ENCODE data around the gene R3HDM1. TPM values are rescaled to one million over a fixed set of nuclear protein-coding genes. Genes with fewer than 3 reads are reported as not detected.

Gene R3HDM1
- total and polyA plus RNA-seq, 2 donors (not counting 1 experiment from before 2014, with no cell fraction given), result 23.7 to 57.8 TPM

DNA sequence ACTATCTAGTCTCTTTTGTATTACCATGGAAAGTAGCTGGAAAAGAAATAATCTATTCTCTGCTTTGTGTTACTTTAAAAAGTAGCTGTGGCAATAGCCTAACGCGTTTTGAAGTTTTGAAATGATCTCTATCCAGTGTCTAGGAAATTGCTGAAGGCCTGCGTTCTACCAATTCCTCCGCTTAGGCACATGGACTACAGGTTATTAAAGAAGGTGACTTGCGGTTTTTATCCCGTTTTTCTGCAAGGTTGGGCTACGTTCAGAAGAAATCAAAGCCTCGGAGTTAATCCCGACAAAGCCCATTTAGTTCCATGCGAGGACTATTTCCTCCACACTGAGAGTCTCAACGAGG lies 209.7 kb downstream of the R3HDM1 start:
- peaks cover 0 to 1% of the 10 kb centered on the region in 2 experiments for H3K36me3 ChIP-seq (replicated peaks in 1 of 2; ENCODE audit: control extremely low read depth in 1 of 2, control insufficient read depth in 1 of 2, extremely low read depth in 1 of 2, insufficient read depth in 2 of 2, low read length in 1 of 2)
- CTCF ChIA-PET, result no interaction called here
- H3K4me2 ChIP-seq (replicated peaks; ENCODE audit: low read depth, low read length, poor library complexity, severe bottlenecking), result peak overlapping the region; percentile 22
- ATAC-seq (ENCODE audit: low read depth), result no peak
- peaks cover 29% of the 10 kb centered on the region for H3K79me2 ChIP-seq (ENCODE audit: control insufficient read depth, insufficient read depth, low read length)
- POLR2A ChIA-PET, result interaction anchor here (0.7 to 1.0 kb wide), 2 partner anchors 693 to 1536 kb away, joined by 4 to 7 read pairs; no protein-coding TSS in a partner anchor
- intact Hi-C loops (cut with micrococcal nuclease), result loop anchor here (1.0 to 2.0 kb wide), 4 partner anchors 135 to 823 kb away; partner anchors contain the start of genes CCNT2, MCM6 and RAB3GAP1
- H3K27ac ChIP-seq (ENCODE audit: low read length in 2 of 2), result peak overlapping the region in 1 of 2 donors; percentile 95
- no peaks in the 10 kb centered on the region for H4K20me1 ChIP-seq (ENCODE audit: control insufficient read depth, insufficient read depth, low read length, poor library complexity, severe bottlenecking)
- no peaks in the 10 kb centered on the region for H3K27me3 ChIP-seq (replicated peaks in 1 of 4; ENCODE audit: control extremely low read depth in 1 of 4, control insufficient read depth in 3 of 4, insufficient read depth in 4 of 4, low read length in 3 of 4)
- no peak overlapping the region for H3K4me3 ChIP-seq (ENCODE audit: control extremely low read depth in 1 of 5, extremely low read depth in 1 of 5, insufficient read depth in 1 of 5, low read depth in 2 of 5, low read length in 4 of 5)
- H3K4me3 Mint-ChIP-seq, result no peak overlapping the region
- no peaks in the 10 kb centered on the region for H3K9me3 ChIP-seq (ENCODE audit: control extremely low read depth in 1 of 3, control insufficient read depth in 2 of 3, insufficient read depth in 1 of 3, low read length in 2 of 3)
- WGBS (ENCODE audit: insufficient coverage), result 92% methylated on average over 11 of the region's 11 CpGs
- H3K9me3 Mint-ChIP-seq (ENCODE audit: insufficient read depth), result no peaks in the 10 kb centered on the region
- no peak for DNase-seq
- H3K27ac Mint-ChIP-seq, result no peak overlapping the region
- no peak overlapping the region for H3K9ac ChIP-seq (ENCODE audit: low read length)
- H3K4me1 ChIP-seq (ENCODE audit: control insufficient read depth in 2 of 2, insufficient read depth in 2 of 2, low read length in 2 of 2), result peaks cover 9 to 17% of the 10 kb centered on the region in 2 donors
- H3K4me1 Mint-ChIP-seq, result peaks cover 31% of the 10 kb centered on the region
- H2AFZ ChIP-seq (ENCODE audit: insufficient read depth, low read depth, low read length, poor library complexity, severe bottlenecking), result peak overlapping the region; percentile 83
- no peak for TF ChIP-seq EZH2 (IDR thresholded peaks at IDR 0.05; ENCODE audit: borderline replicate concordance, insufficient read depth, low read depth, low read length, poor library complexity, severe bottlenecking)
- TF ChIP-seq, protein P1, sequence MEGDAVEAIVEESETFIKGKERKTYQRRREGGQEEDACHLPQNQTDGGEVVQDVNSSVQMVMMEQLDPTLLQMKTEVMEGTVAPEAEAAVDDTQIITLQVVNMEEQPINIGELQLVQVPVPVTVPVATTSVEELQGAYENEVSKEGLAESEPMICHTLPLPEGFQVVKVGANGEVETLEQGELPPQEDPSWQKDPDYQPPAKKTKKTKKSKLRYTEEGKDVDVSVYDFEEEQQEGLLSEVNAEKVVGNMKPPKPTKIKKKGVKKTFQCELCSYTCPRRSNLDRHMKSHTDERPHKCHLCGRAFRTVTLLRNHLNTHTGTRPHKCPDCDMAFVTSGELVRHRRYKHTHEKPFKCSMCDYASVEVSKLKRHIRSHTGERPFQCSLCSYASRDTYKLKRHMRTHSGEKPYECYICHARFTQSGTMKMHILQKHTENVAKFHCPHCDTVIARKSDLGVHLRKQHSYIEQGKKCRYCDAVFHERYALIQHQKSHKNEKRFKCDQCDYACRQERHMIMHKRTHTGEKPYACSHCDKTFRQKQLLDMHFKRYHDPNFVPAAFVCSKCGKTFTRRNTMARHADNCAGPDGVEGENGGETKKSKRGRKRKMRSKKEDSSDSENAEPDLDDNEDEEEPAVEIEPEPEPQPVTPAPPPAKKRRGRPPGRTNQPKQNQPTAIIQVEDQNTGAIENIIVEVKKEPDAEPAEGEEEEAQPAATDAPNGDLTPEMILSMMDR (IDR thresholded peaks at IDR 0.05), result no peak
- no peaks in the 10 kb centered on the region for H3K27me3 Mint-ChIP-seq

Measured in B cell (primary cell).